HG03565 (cell line): ENCODE measurements around the gene TMC1.
"Not testable (repeated sequence)": the region's sequence is repeated elsewhere in the genome, so short reads cannot be mapped to it uniquely, and the experiment has no call there.

ENCODE experiments used
- ATAC-seq: cut with Tn5 transposase; IDR thresholded peaks from one replicate; pipeline ENCODE4 v1.9.1; 2021; ENCODE audit warnings: mild to moderate bottlenecking, moderate library complexity; ENCODE audit not compliant: unreplicated experiment

Gene TMC1

GRCh38 chr9:72521416-72521815 is at the start of gene TMC1:
TSS of gene TMC1 (plus strand) at chr9:72521608. CDS start at chr9:72648649, 127,041 bp downstream.
- ATAC-seq: not testable (repeated sequence)

- peak; percentile 74 for ATAC-seq
These were observed 47.7 kb upstream of the TMC1 start for GRCh38 chr9:72473474-72474261.

GRCh38 chr9:72474676-72475075 is 46.7 kb upstream of the TMC1 start:
- no peak for ATAC-seq

- ATAC-seq: no peak
These were observed 45.3 kb upstream of the TMC1 start for GRCh38 chr9:72476100-72476499.

GRCh38 chr9:72476617-72477437 is 44.6 kb upstream of the TMC1 start:
- peak; percentile 32 for ATAC-seq

GRCh38 chr9:72477930-72478518 is 43.4 kb upstream of the TMC1 start:
- no peak for ATAC-seq

- no peak for ATAC-seq
These were observed 42.4 kb upstream of the TMC1 start for GRCh38 chr9:72478966-72479365.

GRCh38 chr9:72480261-72480660 is 41.1 kb upstream of the TMC1 start:
- not testable (repeated sequence) for ATAC-seq

GRCh38 chr9:72480921-72481320 is 40.5 kb upstream of the TMC1 start:
- no peak for ATAC-seq

GRCh38 chr9:72485821-72486593 is 35.4 kb upstream of the TMC1 start:
- no peak for ATAC-seq

GRCh38 chr9:72486594-72486955 is 34.8 kb upstream of the TMC1 start:
- no peak for ATAC-seq

- not testable (repeated sequence) for ATAC-seq
These were observed 33.7 kb upstream of the TMC1 start for GRCh38 chr9:72487665-72488064.

GRCh38 chr9:72489986-72490385 is 31.4 kb upstream of the TMC1 start:
- ATAC-seq: no peak

- no peak for ATAC-seq
These were observed 30.2 kb upstream of the TMC1 start for GRCh38 chr9:72491242-72491641.

GRCh38 chr9:72494051-72494450 is 27.4 kb upstream of the TMC1 start:
- no peak for ATAC-seq

- no peak for ATAC-seq
These were observed 23.9 kb upstream of the TMC1 start for GRCh38 chr9:72497447-72498046.

GRCh38 chr9:72506615-72507014 is 14.8 kb upstream of the TMC1 start:
- ATAC-seq: no peak

GRCh38 chr9:72509053-72509452 is 12.4 kb upstream of the TMC1 start:
- no peak for ATAC-seq

- peak; percentile 94 for ATAC-seq
These were observed 11.8 kb upstream of the TMC1 start for GRCh38 chr9:72509635-72510034.

- not testable (repeated sequence) for ATAC-seq
These were observed 397 bp upstream of the TMC1 start for GRCh38 chr9:72521011-72521410.
